ENCODE results near the gene BCAS4.

DNA sequence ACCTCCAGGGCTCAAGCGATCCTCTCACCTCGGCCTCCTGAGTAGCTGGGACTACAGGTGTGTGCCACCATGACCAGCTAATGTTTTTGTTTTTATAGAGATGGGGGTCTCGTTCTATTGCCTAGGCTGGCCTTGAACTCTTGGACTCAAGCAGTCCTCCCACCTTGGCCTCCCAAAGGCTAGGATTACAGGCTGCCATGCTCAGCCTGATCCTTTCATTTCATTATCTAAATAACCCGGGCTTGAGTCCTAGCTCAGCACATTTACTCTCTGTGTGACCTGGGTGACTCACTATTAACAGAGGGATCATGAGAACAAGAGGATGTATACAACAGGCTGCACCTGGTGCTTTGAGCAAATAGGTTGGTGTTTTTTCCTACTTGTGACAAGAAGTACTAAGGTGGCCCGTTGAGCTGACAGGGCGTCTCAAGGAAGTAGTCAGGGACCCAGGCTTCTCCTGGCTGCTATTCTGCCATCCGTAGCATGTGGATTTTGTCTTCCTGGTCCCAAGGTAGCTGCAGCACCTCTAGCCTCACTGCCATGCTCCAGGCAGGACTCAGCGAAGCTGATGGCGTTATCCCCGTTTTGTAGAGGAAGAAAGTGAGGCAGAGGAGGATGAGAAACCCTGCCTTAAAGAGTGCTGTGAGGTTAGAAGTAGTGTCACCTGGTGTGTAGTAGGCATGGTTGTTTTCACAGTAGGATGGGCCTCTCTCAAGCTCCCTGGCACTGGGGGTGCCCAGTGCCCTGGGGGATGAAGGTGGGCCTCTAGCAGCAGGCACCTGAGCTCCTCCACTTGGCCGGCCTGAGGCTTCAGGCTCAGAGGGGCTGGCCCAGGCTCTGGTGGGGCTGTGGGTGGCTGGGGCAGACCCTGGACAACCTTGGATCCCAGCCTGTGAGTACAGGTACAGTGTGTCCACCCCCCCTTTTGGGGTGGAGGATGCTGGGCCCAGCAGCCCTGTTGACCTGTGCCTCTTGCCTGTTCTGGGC, 73.9 kb downstream of the BCAS4 start:
- no peak for TF ChIP-seq POLR2A (IDR thresholded peaks at IDR 0.05; ENCODE audit: low read length)
- no peak for TF ChIP-seq GATA1 (IDR thresholded peaks at IDR 0.05; ENCODE audit: low read depth, low read length)
